OCI-LY3 (cell line): ENCODE data around the gene GRID1.

Source experiments
- H2AFZ ChIP-seq: fragments of 200-600, 300-600 bp; shearing (Covaris generic); 2 replicates; pipeline ENCODE4 v1.6.0; 2014; ENCODE audit warnings: antibody characterized with exemption, low read depth, low read length
- H3K27ac ChIP-seq: fragments of 200-600, 300-600 bp; sonication (generic); 2 replicates; pipeline ENCODE4 v1.5.1; 2014; ENCODE audit warnings: mild to moderate bottlenecking, low read length, moderate library complexity, mixed read lengths
- H3K27me3 ChIP-seq: fragments of 200-600, 300-600 bp; sonication (generic); 2 replicates; pipeline ENCODE4 v1.6.1; 2014; ENCODE audit warnings: low read depth, low read length, mixed read lengths
- H3K36me3 ChIP-seq: fragments of 200-600, 300-600 bp; sonication (generic); replicated peaks from 2 replicates; pipeline ENCODE3; 2014; ENCODE audit warnings: low read depth, low read length, mixed read lengths
- H3K4me1 ChIP-seq: fragments of 300-600, 200-600 bp; sonication (generic); 2 replicates; pipeline ENCODE4 v1.6.1; 2014; ENCODE audit warnings: low read length, mixed read lengths
- H3K4me2 ChIP-seq: fragments of 200-600, 300-600 bp; sonication (generic); 2 replicates; pipeline ENCODE4 v1.6.1; 2014; ENCODE audit warnings: low read length, mixed read lengths
- H3K4me3 ChIP-seq: fragments of 300-600, 200-600 bp; sonication (generic); 2 replicates; pipeline ENCODE4 v1.5.1; 2014; ENCODE audit warnings: antibody characterized with exemption, mild to moderate bottlenecking, low read length, moderate library complexity
- H3K79me2 ChIP-seq: fragments of 300-600, 200-600 bp; shearing (Covaris generic); 2 replicates; pipeline ENCODE4 v1.6.1; 2014; ENCODE audit warnings: mild to moderate bottlenecking, low read length, mixed read lengths
- H3K9ac ChIP-seq: fragments of 300-600, 200-600 bp; shearing (Covaris generic); 2 replicates; pipeline ENCODE4 v1.6.0; 2014; ENCODE audit warnings: mild to moderate bottlenecking, low read length, moderate library complexity
- H3K9me3 ChIP-seq: fragments of 200-600, 300-600 bp; shearing (Covaris generic); 2 replicates; pipeline ENCODE4 v1.6.1; 2014; ENCODE audit warnings: low read length, mixed read lengths; ENCODE audit not compliant: insufficient read depth
- H4K20me1 ChIP-seq: fragments of 200-600, 300-600 bp; sonication (generic); 2 replicates; pipeline ENCODE4 v1.6.1; 2016; ENCODE audit warnings: low read length, mixed read lengths; ENCODE audit not compliant: insufficient read depth
- EZH2phosphoT487 ChIP-seq: fragments of 200-600 bp; shearing (Covaris generic); IDR thresholded peaks from 2 replicates; pipeline ENCODE4 v1.6.1; 2018; ENCODE audit warnings: antibody characterized with exemption, mixed run types, low read depth
- TF ChIP-seq, protein P1 (sequence below): fragments of 200-600, 300-600 bp; sonication (generic); IDR thresholded peaks from 2 replicates; pipeline ENCODE4 v1.5.1; 2014; ENCODE audit warnings: antibody characterized with exemption, low read length, low read depth

Gene GRID1

DNA sequence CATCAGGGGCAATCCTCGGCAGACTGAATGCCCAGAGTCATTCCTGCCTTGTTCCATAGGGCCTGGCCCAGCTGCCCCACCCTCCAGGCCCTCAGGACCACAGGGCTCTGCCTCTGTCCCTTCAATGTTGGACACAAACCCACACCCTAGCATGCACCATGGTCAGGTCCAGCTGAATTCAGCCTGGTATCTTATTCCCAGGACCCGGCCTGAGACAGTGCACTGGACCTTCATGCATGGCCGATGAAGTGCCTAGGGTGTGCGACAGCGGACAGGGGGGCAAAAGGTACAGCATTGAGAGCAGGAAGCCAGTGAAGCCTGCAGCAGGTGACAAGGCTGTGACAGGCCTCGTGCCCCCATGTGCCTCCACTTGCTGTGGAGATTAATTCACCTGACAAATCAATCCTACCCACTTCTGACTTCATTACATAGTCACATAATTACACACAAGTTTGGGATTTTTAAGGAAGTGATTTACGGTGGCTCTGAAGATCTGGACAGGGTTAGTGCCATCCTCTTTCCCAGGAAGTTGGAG is 261.9 kb downstream of the GRID1 start:
- H3K9me3 ChIP-seq = no peaks in the 10 kb centered on the region
- no peaks in the 10 kb centered on the region for H4K20me1 ChIP-seq

DNA sequence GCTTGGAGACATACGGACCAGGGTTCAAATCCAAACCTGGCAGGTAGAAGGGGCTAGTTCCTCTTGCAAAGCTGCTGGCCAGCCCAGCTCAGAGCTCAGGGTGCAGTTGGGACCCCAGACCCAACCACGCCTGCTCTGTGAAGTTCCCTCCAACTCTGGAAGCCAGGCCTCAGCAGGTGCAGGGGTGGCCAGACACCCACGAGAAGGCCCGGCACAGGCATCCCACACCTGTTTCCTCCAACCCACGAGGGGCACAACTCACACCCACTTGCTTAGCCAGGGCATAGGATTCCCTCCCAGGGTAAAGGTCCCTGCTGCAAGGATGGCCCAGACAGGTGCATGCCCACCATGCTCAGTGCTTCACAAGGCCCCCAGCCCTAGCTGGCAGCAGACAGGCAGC is 262.4 kb downstream of the GRID1 start:
- no peaks in the 10 kb centered on the region for H3K79me2 ChIP-seq
- H3K9ac ChIP-seq = no peak overlapping the region
- H3K27ac ChIP-seq = no peak overlapping the region
- H3K36me3 ChIP-seq = no peaks in the 10 kb centered on the region
- H3K4me3 ChIP-seq = no peak overlapping the region
- H3K27me3 ChIP-seq = no peaks in the 10 kb centered on the region
- no peaks in the 10 kb centered on the region for H3K9me3 ChIP-seq
- no peaks in the 10 kb centered on the region for H4K20me1 ChIP-seq
- H2AFZ ChIP-seq = no peak overlapping the region
- H3K4me1 ChIP-seq = peaks cover 6% of the 10 kb centered on the region
- TF ChIP-seq EZH2phosphoT487 = no peak
- TF ChIP-seq, protein P1, sequence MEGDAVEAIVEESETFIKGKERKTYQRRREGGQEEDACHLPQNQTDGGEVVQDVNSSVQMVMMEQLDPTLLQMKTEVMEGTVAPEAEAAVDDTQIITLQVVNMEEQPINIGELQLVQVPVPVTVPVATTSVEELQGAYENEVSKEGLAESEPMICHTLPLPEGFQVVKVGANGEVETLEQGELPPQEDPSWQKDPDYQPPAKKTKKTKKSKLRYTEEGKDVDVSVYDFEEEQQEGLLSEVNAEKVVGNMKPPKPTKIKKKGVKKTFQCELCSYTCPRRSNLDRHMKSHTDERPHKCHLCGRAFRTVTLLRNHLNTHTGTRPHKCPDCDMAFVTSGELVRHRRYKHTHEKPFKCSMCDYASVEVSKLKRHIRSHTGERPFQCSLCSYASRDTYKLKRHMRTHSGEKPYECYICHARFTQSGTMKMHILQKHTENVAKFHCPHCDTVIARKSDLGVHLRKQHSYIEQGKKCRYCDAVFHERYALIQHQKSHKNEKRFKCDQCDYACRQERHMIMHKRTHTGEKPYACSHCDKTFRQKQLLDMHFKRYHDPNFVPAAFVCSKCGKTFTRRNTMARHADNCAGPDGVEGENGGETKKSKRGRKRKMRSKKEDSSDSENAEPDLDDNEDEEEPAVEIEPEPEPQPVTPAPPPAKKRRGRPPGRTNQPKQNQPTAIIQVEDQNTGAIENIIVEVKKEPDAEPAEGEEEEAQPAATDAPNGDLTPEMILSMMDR = no peak
- no peak overlapping the region for H3K4me2 ChIP-seq

More for the DNA sequence above, 261.9 kb downstream of the GRID1 start:
- H3K27me3 ChIP-seq = no peaks in the 10 kb centered on the region
- no peak overlapping the region for H2AFZ ChIP-seq
- no peak overlapping the region for H3K4me2 ChIP-seq
- H3K79me2 ChIP-seq = no peaks in the 10 kb centered on the region
- no peak overlapping the region for H3K9ac ChIP-seq
- H3K4me3 ChIP-seq = no peak overlapping the region
- peaks cover 6% of the 10 kb centered on the region for H3K4me1 ChIP-seq
- TF ChIP-seq, protein P1 = no peak
- no peak for TF ChIP-seq EZH2phosphoT487
- H3K27ac ChIP-seq = no peak overlapping the region
- no peaks in the 10 kb centered on the region for H3K36me3 ChIP-seq

DNA sequence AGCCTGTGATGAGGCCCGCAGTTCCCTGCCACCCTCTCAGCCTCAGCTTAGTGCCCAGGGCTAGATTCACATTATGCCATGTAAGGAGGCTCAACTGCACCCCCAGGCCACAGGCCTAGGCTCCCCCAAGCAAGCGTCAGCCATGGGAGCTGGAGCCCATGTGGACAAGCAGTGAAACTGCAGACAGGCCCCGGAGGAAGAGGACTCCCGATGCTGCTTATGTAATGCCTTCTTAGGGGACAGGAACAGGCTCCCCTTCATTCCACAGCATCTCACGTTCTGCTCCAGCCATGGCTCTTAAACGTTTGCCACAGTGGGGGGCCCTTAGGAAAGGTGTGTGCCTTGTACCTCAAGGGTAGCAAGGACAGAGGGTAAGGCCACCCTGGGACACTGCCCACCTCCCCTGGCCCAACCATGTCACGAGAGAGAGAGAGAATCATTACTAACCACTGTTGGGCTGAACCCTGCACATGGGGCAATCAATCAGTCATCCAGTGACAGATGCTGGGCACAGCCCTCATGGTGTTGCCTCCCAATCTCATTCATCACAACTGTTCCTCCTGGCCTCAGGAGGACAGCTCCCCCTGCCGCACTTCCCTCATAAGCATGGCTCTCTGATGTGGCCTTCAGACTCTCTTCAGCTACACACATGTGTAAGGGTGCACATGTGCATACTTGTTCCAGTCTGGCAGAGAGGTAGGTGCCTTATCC is 263.0 kb downstream of the GRID1 start:
- no peaks in the 10 kb centered on the region for H3K27me3 ChIP-seq
- no peak overlapping the region for H3K9ac ChIP-seq
- H3K79me2 ChIP-seq = no peaks in the 10 kb centered on the region
- TF ChIP-seq, protein P1 = no peak
- no peak for TF ChIP-seq EZH2phosphoT487
- no peaks in the 10 kb centered on the region for H4K20me1 ChIP-seq
- no peak overlapping the region for H3K4me2 ChIP-seq
- H3K4me3 ChIP-seq = no peak overlapping the region
- peaks cover 6% of the 10 kb centered on the region for H3K4me1 ChIP-seq
- no peaks in the 10 kb centered on the region for H3K9me3 ChIP-seq
- no peaks in the 10 kb centered on the region for H3K36me3 ChIP-seq
- no peak overlapping the region for H3K27ac ChIP-seq
- no peak overlapping the region for H2AFZ ChIP-seq

DNA sequence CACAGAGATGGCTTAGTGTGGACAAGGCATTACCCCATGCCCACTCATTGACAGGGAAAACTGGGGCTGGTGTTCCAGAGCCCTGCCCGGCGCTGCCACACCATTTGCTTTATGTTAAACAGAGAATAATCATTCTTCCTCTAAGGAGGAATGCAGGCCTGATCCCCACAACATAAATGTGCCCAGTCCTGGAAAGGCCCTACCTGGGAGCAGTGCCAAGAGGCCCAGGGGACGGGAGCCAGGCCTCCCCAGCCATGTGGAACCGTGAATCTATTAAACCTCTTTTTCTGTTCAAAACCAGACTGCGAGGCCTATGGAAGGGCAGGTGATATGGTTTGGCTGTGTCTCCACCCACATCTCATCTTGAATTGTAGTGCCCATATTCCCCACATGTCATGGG is 264.1 kb downstream of the GRID1 start:
- no peak overlapping the region for H3K4me3 ChIP-seq

More for the DNA sequence above, 264.1 kb downstream of the GRID1 start:
- no peaks in the 10 kb centered on the region for H3K27me3 ChIP-seq
- peaks cover 6% of the 10 kb centered on the region for H3K4me1 ChIP-seq
- H3K4me2 ChIP-seq = no peak overlapping the region
- H3K27ac ChIP-seq = no peak overlapping the region
- H4K20me1 ChIP-seq = no peaks in the 10 kb centered on the region
- H2AFZ ChIP-seq = no peak overlapping the region
- no peak for TF ChIP-seq EZH2phosphoT487
- TF ChIP-seq, protein P1 = no peak
- no peaks in the 10 kb centered on the region for H3K36me3 ChIP-seq
- H3K9me3 ChIP-seq = no peaks in the 10 kb centered on the region
- no peaks in the 10 kb centered on the region for H3K79me2 ChIP-seq
- H3K9ac ChIP-seq = no peak overlapping the region
